Neural progenitor cell (in vitro differentiated cells): ENCODE results near the gene CD44. TPM values are rescaled to one million over a fixed set of nuclear protein-coding genes. Genes with fewer than 3 reads are reported as not detected.

Source experiments
- DNase-seq: peaks from one replicate; pipeline ENCODE4 v3.0.0-alpha.2; 2016; ENCODE audit warnings: low spot score
- H2AFZ ChIP-seq: fragments of 200-600 bp; sonication (generic); replicated peaks from 2 replicates; pipeline ENCODE4 v1.6.1; 2016; ENCODE audit warnings: antibody characterized with exemption
- H3F3A ChIP-seq: fragments of 200-600 bp; sonication (generic); 2 replicates; pipeline ENCODE4 v1.6.1; 2016; ENCODE audit warnings: antibody characterized with exemption, low read depth
- H3K27ac ChIP-seq: fragments of 200-600 bp; sonication (generic); 2 replicates; pipeline ENCODE4 v1.5.1; 2016; ENCODE audit warnings: mild to moderate bottlenecking
- H3K27me3 ChIP-seq: fragments of 200-600 bp; sonication (generic); 2 replicates; pipeline ENCODE4 v1.6.1; 2016; ENCODE audit warnings: mild to moderate bottlenecking, moderate library complexity
- H3K36me3 ChIP-seq: fragments of 200-600 bp; sonication (generic); 2 replicates; pipeline ENCODE4 v1.5.1; 2016
- H3K4me1 ChIP-seq: fragments of 200-600 bp; sonication (generic); 2 replicates; pipeline ENCODE4 v1.6.1; 2016; ENCODE audit warnings: mixed run types
- H3K4me2 ChIP-seq: fragments of 200-600 bp; sonication (generic); 2 replicates; pipeline ENCODE4 v1.6.1; 2016
- H3K4me3 ChIP-seq: fragments of 200-600 bp; sonication (generic); 2 replicates; pipeline ENCODE4 v1.5.1; 2016
- H3K79me2 ChIP-seq: fragments of 200-600 bp; sonication (generic); 2 replicates; pipeline ENCODE4 v1.6.1; 2016; ENCODE audit warnings: low read depth
- H3K9ac ChIP-seq: fragments of 200-600 bp; sonication (generic); 2 replicates; pipeline ENCODE4 v1.6.1; 2016
- H3K9me3 ChIP-seq: fragments of 200-600 bp; sonication (generic); 2 replicates; pipeline ENCODE4 v1.5.1; 2016; ENCODE audit warnings: low read depth
- H4K20me1 ChIP-seq: fragments of 200-600 bp; sonication (generic); 2 replicates; pipeline ENCODE4 v1.6.1; 2016; ENCODE audit warnings: low read depth
- H3K27ac Mint-ChIP-seq: 3 replicates; pipeline ENCODE4 v1.8.0; 2021; ENCODE audit warnings: mixed read lengths
- H3K27me3 Mint-ChIP-seq: 2 replicates; pipeline ENCODE4 v1.8.0; 2022; ENCODE audit warnings: low read depth, mild to moderate bottlenecking, inconsistent platforms, moderate library complexity, mixed read lengths; ENCODE audit not compliant: insufficient read depth
- H3K36me3 Mint-ChIP-seq: 3 replicates; pipeline ENCODE4 v1.8.0; 2021; ENCODE audit warnings: mixed read lengths
- H3K4me1 Mint-ChIP-seq: 3 replicates; pipeline ENCODE4 v1.8.0; 2021; ENCODE audit warnings: mixed read lengths
- H3K4me3 Mint-ChIP-seq: 3 replicates; pipeline ENCODE4 v1.8.0; 2021; ENCODE audit warnings: mild to moderate bottlenecking, moderate library complexity, mixed read lengths
- H3K9me3 Mint-ChIP-seq: 3 replicates; pipeline ENCODE4 v1.8.0; 2020; ENCODE audit warnings: mixed read lengths
- EZH2 ChIP-seq: fragments of 200-600 bp; sonication (generic); IDR thresholded peaks from 2 replicates; pipeline ENCODE4 v1.6.1; 2017; ENCODE audit warnings: antibody characterized with exemption, mild to moderate bottlenecking, moderate library complexity
- EZH2phosphoT487 ChIP-seq: fragments of 200-600 bp; sonication (generic); IDR thresholded peaks from 2 replicates; pipeline ENCODE4 v1.6.1; 2017; ENCODE audit warnings: antibody characterized with exemption
- total RNA-seq: library from RNA; depleted of rRNA; stranded (reverse); fragments of >200 nt; gene quantifications from 2 replicates; pipeline ENCODE4 v1.2.3, GENCODE V29; 2015; ENCODE audit warnings: low replicate concordance
- TF ChIP-seq, protein P1 (sequence below): fragments of 200-600 bp; sonication (generic); IDR thresholded peaks from 2 replicates; pipeline ENCODE4 v1.5.1; 2017; ENCODE audit warnings: antibody characterized with exemption, mild to moderate bottlenecking

Gene CD44
- total RNA-seq, 1 donor from 2014 or later = 1.4 TPM

GRCh38 chr11:35169112-35169511, 30.1 kb downstream of the CD44 start:
- Histone ChIP-seq H3K4me1 (peaks cover 14% of the 10 kb centered on the region), H3K27ac (no peak overlapping the region), H2AFZ (no peak overlapping the region), H3K4me2 (no peak overlapping the region), H3F3A (no peaks in the 10 kb centered on the region), H4K20me1 (no peaks in the 10 kb centered on the region), H3K9ac (no peak overlapping the region), H3K27me3 (no peaks in the 10 kb centered on the region), H3K4me3 (no peak overlapping the region), H3K9me3 (no peaks in the 10 kb centered on the region), H3K36me3 (no peaks in the 10 kb centered on the region), H3K79me2 (no peaks in the 10 kb centered on the region)
- Mint-ChIP-seq H3K9me3 (no peaks in the 10 kb centered on the region), H3K36me3 (no peaks in the 10 kb centered on the region), H3K27me3 (peaks cover under 1% of the 10 kb centered on the region), H3K4me3 (no peak overlapping the region), H3K27ac (no peak overlapping the region), H3K4me1 (peaks cover 17% of the 10 kb centered on the region)
- no peak for DNase-seq
- TF ChIP-seq, protein P1, sequence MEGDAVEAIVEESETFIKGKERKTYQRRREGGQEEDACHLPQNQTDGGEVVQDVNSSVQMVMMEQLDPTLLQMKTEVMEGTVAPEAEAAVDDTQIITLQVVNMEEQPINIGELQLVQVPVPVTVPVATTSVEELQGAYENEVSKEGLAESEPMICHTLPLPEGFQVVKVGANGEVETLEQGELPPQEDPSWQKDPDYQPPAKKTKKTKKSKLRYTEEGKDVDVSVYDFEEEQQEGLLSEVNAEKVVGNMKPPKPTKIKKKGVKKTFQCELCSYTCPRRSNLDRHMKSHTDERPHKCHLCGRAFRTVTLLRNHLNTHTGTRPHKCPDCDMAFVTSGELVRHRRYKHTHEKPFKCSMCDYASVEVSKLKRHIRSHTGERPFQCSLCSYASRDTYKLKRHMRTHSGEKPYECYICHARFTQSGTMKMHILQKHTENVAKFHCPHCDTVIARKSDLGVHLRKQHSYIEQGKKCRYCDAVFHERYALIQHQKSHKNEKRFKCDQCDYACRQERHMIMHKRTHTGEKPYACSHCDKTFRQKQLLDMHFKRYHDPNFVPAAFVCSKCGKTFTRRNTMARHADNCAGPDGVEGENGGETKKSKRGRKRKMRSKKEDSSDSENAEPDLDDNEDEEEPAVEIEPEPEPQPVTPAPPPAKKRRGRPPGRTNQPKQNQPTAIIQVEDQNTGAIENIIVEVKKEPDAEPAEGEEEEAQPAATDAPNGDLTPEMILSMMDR = no peak
- TF ChIP-seq EZH2phosphoT487 (no peak), EZH2 (no peak)

GRCh38 chr11:35169754-35170153, 30.8 kb downstream of the CD44 start:
- Histone ChIP-seq H3K36me3 (no peaks in the 10 kb centered on the region), H3K4me3 (no peak overlapping the region), H3K4me1 (peaks cover 15% of the 10 kb centered on the region), H3K27me3 (no peaks in the 10 kb centered on the region), H3K79me2 (no peaks in the 10 kb centered on the region), H3F3A (no peaks in the 10 kb centered on the region), H4K20me1 (no peaks in the 10 kb centered on the region), H2AFZ (no peak overlapping the region), H3K9me3 (no peaks in the 10 kb centered on the region), H3K27ac (no peak overlapping the region), H3K4me2 (no peak overlapping the region), H3K9ac (no peak overlapping the region)
- H3K27me3 Mint-ChIP-seq = no peaks in the 10 kb centered on the region
- H3K27ac Mint-ChIP-seq = no peak overlapping the region
- TF ChIP-seq EZH2phosphoT487 (no peak), EZH2 (no peak)
- TF ChIP-seq, protein P1 = no peak
- no peaks in the 10 kb centered on the region for H3K36me3 Mint-ChIP-seq
- peaks cover 15% of the 10 kb centered on the region for H3K4me1 Mint-ChIP-seq
- no peak for DNase-seq
- H3K4me3 Mint-ChIP-seq = no peak overlapping the region
- H3K9me3 Mint-ChIP-seq = no peaks in the 10 kb centered on the region

- Mint-ChIP-seq H3K4me3 (no peak overlapping the region), H3K4me1 (peaks cover 14% of the 10 kb centered on the region), H3K27me3 (no peaks in the 10 kb centered on the region), H3K9me3 (no peaks in the 10 kb centered on the region), H3K36me3 (no peaks in the 10 kb centered on the region), H3K27ac (no peak overlapping the region)
- Histone ChIP-seq H3K4me3 (no peak overlapping the region), H3K4me1 (peaks cover 17% of the 10 kb centered on the region), H3K9me3 (no peaks in the 10 kb centered on the region), H3K27me3 (no peaks in the 10 kb centered on the region), H3F3A (no peaks in the 10 kb centered on the region), H3K27ac (no peak overlapping the region), H2AFZ (no peak overlapping the region), H3K36me3 (no peaks in the 10 kb centered on the region), H3K79me2 (no peaks in the 10 kb centered on the region), H4K20me1 (no peaks in the 10 kb centered on the region), H3K9ac (no peak overlapping the region), H3K4me2 (no peak overlapping the region)
- TF ChIP-seq EZH2phosphoT487 (no peak), EZH2 (no peak)
- DNase-seq = no peak
Observed at GRCh38 chr11:35170503-35170902, 31.5 kb downstream of the CD44 start.

- H3K9me3 Mint-ChIP-seq = no peaks in the 10 kb centered on the region
- H3K27ac Mint-ChIP-seq = no peak overlapping the region
- H3F3A ChIP-seq = no peaks in the 10 kb centered on the region
- H3K27me3 ChIP-seq = no peaks in the 10 kb centered on the region
- H3K4me3 Mint-ChIP-seq = no peak overlapping the region
- H3K36me3 ChIP-seq = no peaks in the 10 kb centered on the region
- H3K4me1 Mint-ChIP-seq = peaks cover 7% of the 10 kb centered on the region
- DNase-seq = no peak
- H3K27me3 Mint-ChIP-seq = no peaks in the 10 kb centered on the region
- H4K20me1 ChIP-seq = no peaks in the 10 kb centered on the region
- no peaks in the 10 kb centered on the region for H3K79me2 ChIP-seq
- no peaks in the 10 kb centered on the region for H3K9me3 ChIP-seq
- H2AFZ ChIP-seq = no peak overlapping the region
- no peak overlapping the region for H3K9ac ChIP-seq
- H3K36me3 Mint-ChIP-seq = no peaks in the 10 kb centered on the region
- no peak overlapping the region for H3K4me3 ChIP-seq
- peaks cover 12% of the 10 kb centered on the region for H3K4me1 ChIP-seq
- H3K27ac ChIP-seq = no peak overlapping the region
- TF ChIP-seq EZH2phosphoT487 = no peak
- no peak for TF ChIP-seq EZH2
- TF ChIP-seq, protein P1 = no peak
- no peak overlapping the region for H3K4me2 ChIP-seq
Observed at GRCh38 chr11:35171226-35171625, 32.3 kb downstream of the CD44 start.
